ENCODE data around the gene FAM168B.

The FAM168B gene

GRCh38 chr2:131038258-131039100 is 54.8 kb downstream of the FAM168B start:
- no peak for DNase-seq

GRCh38 chr2:131037398-131038257 is 55.6 kb downstream of the FAM168B start:
- no peak for DNase-seq

GRCh38 chr2:131036696-131037397 is 56.4 kb downstream of the FAM168B start:
- no peak for DNase-seq

- no peak for DNase-seq
Measured at GRCh38 chr2:131036269-131036668, 57.0 kb downstream of the FAM168B start.

- DNase-seq = no peak
Measured at GRCh38 chr2:131035826-131036231, 57.4 kb downstream of the FAM168B start.

- DNase-seq = no peak
Measured at GRCh38 chr2:131035112-131035825, 58.0 kb downstream of the FAM168B start.

GRCh38 chr2:131034122-131035051 is 58.9 kb downstream of the FAM168B start:
- no peak for DNase-seq

GRCh38 chr2:131033786-131034121 is 59.5 kb downstream of the FAM168B start:
- DNase-seq = no peak

GRCh38 chr2:131032393-131032836 is 60.8 kb downstream of the FAM168B start:
- no peak for DNase-seq

GRCh38 chr2:131031875-131032274 is 61.4 kb downstream of the FAM168B start:
- no peak for DNase-seq

GRCh38 chr2:131031431-131031841 is 61.8 kb downstream of the FAM168B start:
- DNase-seq = no peak

- DNase-seq = no peak
Measured at GRCh38 chr2:131030478-131030971, 62.7 kb downstream of the FAM168B start.

- DNase-seq = no peak
Measured at GRCh38 chr2:131029812-131030211, 63.4 kb downstream of the FAM168B start.

- no peak for DNase-seq
Measured at GRCh38 chr2:131027566-131028528, 65.4 kb downstream of the FAM168B start.

GRCh38 chr2:131026919-131027318 is 66.3 kb downstream of the FAM168B start:
- no peak for DNase-seq

GRCh38 chr2:131023758-131024157 is 69.5 kb downstream of the FAM168B start:
- no peak for DNase-seq

- no peak for DNase-seq
Measured at GRCh38 chr2:131022731-131023130, 70.5 kb downstream of the FAM168B start.

GRCh38 chr2:131016826-131017741 is 76.2 kb downstream of the FAM168B start:
- no peak for DNase-seq

GRCh38 chr2:131015764-131016163 is 77.5 kb downstream of the FAM168B start:
- DNase-seq = no peak
